ENCODE data around the gene ZNF827.

The ZNF827 gene

GRCh38 chr4:145788755-145789154 lies 149.9 kb downstream of the ZNF827 start:
- no peak for DNase-seq

- no peak for DNase-seq
These were observed 151.8 kb downstream of the ZNF827 start for GRCh38 chr4:145786830-145787229.

DNA sequence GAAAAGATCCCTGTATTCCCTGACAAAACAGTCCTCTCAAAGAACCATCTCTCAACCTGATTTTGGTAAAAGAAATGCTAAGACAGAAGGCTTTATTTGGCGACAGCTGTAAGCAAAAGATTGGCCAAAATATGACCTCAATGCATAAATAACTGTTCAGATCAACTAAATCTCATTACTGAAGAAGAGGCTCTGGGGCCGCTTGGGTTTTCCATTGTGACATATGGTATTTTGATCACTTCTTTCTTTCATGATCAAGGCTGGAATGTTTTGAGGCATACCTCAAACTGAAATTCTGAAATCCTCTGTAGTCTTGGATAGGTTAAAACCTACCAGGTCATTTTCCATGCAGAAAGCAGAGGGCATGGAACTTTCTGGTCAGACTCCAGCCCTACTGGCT lies 152.4 kb downstream of the ZNF827 start:
- DNase-seq, result no peak

- no peak for DNase-seq
These were observed 153.1 kb downstream of the ZNF827 start for GRCh38 chr4:145785391-145786008.

GRCh38 chr4:145784036-145784435 lies 154.6 kb downstream of the ZNF827 start:
- no peak for DNase-seq

DNA sequence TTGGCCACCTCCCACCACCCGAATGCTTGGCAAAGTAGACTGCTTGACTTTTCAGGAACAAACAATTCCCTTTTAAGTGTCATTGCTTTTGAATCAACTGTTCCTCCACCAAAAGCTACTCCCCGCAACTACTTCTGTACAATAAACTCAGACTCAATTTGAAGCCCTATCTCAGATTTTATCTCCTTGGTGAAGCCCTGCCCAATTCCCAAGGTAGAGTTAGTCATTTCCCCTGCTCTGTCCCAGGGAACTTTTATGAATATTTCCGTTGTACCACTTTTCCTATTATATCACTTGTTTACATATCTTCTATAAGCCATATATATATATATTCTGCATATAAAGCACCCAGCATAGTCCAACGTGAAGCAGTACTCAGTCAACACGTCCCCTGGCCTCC lies 155.9 kb downstream of the ZNF827 start:
- DNase-seq, result no peak

DNA sequence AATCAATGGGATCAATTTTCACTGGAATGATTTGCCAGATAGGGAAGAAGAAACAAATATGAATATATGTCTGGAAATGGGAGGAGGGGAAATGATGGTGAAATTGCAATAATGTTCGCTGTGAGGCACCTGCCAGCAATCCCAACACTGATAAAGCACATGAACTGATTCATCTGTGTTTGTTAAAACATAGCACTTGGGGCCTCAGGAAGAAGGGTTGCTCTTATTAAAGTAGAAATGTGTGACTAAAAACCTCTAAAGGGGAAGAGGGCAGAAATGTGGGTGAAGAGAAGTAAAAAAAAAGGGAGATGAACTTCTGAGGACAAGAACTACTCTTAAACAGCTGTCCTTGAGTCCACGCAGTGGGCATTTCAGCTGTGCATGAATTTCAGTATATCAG lies 157.3 kb downstream of the ZNF827 start:
- DNase-seq, result no peak

DNA sequence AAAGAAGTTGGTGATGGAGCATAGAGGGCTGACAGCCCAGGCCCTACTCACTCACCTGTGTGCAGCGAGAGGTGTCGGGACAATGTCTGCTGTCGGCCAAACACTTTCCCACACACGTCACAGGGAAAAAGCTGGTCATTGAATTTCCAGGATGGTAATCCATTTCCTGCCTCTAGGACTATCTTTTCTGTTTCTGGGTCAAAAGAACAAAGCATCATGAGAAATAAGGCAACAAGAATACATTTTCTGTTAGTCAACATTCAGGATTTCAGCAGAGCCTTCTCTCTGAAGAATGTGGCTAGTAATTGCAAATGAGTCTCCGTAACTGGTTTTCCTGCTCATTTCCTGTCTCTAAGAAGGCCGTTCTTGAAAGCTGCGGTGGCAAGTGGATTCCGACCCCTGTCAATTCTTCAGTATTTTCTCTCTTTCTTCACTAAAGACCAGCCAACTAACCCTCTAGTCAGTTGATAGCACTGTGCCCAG lies 159.3 kb downstream of the ZNF827 start:
- no peak for DNase-seq

DNA sequence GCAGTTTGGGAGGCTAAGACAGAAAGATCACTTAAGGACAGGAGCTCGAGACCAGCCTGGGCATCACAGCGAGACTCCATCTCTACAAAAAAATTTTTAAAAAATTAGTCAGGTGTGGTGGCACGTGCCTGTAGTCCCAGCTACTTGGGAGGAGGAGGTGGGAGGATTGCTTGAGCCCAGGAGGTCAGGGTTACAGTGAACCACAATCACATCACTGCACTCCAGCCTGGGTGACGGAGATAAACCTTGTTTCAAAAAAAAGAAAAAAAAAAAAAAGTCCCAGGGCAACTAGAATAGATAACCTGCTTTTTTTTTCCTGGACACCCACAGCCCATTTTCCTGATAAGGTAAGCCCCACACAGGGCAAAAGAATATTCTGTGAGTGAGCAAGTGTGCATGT lies 162.4 kb downstream of the ZNF827 start:
- DNase-seq, result no peak

DNA sequence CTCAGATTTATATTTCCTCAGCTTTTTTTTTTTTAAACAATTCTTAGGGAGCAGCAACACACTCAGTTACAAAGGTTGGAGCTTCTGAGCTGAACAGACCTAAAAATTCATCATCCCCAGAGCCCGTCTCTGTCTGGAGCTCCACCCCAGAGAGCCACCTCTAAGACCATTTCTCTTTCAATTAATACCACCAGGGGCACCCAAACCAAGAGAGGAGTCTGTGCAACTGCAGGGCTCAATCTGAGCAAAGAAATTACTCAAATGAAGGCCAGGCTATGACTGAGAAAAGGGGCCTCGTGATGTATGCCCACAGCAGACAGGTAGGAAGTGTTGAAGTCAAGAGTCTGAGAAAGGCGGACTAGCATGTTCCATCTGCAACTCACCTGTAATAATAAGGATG lies 163.2 kb downstream of the ZNF827 start:
- DNase-seq, result no peak

DNA sequence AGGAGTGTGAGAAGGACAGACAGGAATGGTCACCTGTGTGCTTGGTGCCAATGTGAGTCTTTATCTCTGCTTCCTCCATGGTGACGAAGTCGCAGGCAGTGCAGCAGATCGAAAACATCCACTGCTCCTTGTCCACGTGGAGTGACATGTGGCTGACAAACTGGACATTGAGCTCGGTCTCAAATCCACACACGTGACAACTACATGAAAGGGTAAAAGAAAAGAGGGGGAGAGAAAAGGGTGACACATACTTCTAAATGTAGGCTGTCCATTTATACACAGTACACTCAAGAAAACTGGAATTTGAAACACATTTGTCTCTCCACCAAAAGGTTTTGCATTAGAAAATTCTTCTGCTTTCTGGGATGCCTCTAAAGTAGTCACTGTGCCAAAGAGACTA lies 164.2 kb downstream of the ZNF827 start:
- no peak for DNase-seq

DNA sequence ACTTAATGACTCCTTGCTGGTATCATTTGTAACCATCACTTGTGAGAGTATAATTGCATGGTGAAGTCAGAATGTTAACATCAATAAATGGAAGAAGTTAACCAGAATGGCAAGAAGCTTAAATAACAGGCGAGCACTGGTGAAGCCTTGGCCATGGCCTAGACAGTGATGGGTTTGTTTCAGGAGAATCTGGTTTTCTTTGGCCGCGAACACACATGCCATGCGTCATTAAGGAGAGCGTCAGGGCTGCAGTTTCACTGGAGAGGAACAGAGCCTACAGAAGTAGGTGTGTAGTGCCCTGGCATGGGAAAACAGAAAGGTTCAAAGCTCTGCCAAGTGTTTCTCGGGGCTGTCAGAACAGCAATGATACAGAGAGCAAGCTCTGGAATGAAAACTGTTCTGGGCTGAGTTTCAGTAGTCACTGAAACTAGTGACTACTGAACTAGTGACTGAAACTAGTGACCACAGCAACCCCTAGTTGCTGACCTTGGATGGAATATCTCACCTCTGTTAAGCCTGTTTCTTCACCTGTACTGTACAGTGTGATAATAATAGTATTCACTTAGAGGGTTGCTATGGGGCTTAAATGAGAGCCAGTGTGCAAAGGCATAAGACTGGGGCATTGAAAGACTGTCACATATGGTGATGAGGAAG lies 164.9 kb downstream of the ZNF827 start:
- no peak for DNase-seq

GRCh38 chr4:145772347-145772746 lies 166.3 kb downstream of the ZNF827 start:
- DNase-seq, result no peak

GRCh38 chr4:145770124-145770523 lies 168.5 kb downstream of the ZNF827 start:
- DNase-seq, result no peak

DNA sequence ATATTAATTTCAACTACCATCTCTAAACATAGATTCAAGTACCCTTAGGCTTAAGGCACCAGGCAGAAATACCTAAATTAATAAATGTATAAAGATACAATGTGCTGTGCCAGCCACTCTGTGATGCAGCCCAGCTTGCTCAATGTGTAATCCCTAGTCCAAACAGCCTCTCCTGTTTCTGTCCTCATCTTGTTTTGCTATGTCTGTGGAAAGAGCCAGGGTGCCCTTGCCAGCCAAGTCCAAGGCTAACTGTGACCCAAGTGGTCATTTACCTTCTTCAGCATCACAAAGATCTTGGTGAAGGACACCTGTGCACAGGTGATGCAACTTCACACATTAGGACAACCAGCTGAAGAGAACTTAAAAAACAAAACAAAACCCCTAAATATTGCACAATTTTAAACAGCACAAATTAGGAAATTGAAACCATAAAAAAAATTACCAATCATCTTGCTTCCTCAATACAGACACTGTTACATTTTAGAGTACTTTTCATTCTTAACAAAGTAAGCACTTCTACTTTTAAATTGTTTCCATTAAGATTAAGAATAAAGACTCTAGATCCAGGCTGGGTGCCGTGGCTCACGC lies 169.1 kb downstream of the ZNF827 start:
- DNase-seq, result no peak

DNA sequence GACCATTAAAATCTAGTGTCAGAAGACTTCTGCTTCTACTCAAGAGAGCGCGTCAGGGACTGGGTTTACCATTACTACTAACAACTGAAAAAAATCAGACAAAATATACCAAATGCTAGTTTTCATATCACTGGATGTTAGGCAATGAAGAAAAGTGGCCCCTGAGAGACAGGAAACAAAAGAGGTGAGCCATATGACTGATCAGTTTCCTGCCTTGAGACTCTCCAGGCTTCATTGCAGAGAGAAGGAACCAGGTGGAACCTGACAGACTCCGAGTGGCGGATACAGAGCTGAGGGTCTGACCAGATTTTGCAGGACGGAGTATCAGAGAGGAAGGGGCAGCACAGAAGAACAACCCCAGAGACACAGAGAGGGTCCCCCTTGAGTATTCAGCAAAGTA lies 172.3 kb downstream of the ZNF827 start:
- no peak for DNase-seq

- no peak for DNase-seq
These were observed 175.2 kb downstream of the ZNF827 start for GRCh38 chr4:145763399-145763798.

DNA sequence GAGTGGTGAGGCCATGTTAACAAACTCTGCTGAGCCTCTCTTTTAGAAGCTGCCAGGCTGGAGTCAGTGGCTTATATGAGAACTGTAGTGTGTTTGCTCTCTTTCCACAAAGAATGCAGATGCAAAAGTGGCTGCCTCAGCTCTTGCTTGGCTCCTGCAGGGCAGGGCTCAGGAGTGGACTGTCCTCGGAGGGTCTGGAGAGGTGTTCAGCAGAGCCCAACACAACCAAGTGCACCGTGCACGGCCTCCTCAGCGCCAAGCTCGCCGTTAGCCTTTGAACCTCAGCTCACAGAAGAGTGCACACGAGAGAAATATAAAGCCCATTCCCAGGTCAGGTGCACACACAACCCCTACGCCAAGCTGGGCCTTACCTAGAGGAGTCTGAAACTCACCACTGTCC lies 175.9 kb downstream of the ZNF827 start:
- DNase-seq, result no peak

DNA sequence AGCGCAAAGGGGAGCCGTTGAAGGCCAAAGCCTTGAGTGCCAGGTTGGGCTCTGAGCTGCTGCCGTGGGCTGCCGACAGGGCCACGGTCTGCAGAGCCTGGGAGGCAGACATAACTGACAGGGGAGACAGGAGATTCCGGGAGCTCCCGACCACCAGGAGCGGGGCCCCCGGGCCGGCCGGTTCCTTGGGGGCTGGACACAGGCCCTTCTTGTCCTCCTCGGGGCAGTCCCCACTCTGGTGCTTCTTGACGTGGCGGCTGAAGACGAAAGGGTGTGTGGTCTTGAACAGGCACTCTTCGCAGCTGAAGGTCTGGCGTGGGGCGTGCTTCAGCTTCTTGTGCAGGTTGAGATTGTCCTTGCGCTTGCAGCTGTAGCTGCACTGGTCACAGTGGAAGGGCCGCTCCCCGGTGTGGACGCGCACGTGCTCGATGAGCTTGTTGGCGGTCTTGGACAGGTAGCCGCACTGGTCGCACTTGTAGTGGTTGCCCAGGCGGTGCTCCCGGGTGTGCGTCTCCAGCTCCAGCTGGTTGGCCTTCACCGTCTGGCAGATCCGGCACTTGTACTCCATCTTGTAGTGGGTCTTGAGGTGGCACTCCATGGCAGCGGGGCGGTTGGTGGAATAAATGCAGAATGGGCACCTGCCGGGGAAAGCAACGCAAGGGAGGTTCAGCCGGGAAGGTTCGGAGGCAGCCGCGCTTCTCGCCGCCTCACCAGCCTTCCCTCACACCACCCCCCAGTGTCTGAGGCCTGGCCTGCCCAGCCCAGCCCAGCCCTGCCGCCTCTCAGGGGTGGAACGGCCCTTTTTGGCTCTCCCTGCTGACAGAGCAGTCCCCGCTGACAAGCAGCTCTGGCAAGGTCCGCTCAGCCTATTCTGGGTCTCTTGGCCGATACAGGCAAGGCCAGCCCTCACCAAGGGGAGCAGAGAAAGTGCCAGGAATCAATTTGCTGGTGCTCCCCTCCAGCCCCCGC lies 177.4 kb downstream of the ZNF827 start:
- no peak for DNase-seq

DNA sequence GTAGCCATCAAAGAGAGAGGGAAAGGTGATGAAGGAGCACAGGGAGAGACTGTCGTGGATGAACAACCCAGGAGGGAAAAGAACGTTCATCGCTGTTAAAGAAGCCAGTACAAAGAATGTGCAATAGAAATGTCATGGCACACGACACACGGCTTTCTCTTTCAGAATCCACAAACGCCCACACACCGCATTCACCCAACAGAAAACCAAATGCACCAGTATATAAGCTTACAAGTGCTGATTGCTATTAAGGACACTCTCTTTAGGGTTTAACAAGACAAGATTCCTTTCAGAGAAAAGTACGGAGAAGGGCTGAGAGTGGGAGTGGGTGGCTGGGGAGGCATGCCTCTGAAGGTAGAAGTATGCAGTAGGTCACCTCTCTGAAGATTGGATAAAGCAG lies 178.4 kb downstream of the ZNF827 start:
- no peak for DNase-seq

DNA sequence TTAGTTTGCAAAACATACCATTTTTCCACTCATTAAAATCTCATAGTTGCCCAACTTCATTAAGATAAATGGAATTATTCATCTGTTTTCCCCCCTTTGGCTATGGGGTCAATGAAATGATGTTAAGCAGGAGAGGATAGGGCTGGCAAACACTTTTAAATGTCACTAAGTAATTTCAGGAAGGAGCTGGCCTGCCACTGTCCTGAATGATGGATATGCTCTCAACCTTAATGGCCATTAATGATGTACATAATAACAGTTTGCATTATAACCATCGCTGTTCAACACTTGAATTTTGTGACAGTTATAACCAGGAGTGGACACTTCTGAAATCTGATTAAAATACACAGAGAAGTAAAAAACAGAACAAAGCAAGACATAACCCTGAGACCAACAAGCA lies 181.4 kb downstream of the ZNF827 start:
- DNase-seq, result no peak

DNA sequence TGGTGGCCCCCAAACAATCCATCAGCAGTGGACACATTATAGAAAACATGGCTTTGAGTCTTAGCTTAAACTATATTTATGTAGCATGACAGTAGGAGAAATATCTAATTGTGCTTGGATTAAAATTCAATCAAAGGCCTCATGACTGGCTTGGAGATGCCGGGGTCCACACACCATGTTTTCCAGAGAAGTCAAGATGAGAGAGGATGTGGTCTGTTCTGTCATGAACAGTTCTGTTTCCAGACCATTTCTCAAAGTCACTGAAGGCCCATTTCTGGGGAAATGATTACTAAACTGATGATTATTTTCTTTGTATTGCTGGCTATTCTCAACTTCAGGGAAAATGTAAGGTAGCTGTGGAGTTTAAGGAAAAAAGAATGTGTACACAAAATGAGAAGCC lies 182.4 kb downstream of the ZNF827 start:
- no peak for DNase-seq

GRCh38 chr4:145755802-145756201 lies 182.8 kb downstream of the ZNF827 start:
- no peak for DNase-seq

Data from activated CD8-positive, alpha-beta memory T cell treated with anti-CD3 and anti-CD28 coated beads, Interleukin-2, amount 50 U/mL, for 4 hours (primary cell).